HG03432 (cell line): Measurements from ENCODE around the gene TRIM14.
A peak's percentile ranks its signal among the peaks of the same experiment; 100 is the strongest.
"Not testable (repeated sequence)": the region's sequence is repeated elsewhere in the genome, so short reads cannot be mapped to it uniquely, and the experiment has no call there.

Source experiments
- ATAC-seq: cut with Tn5 transposase; IDR thresholded peaks from one replicate; pipeline ENCODE4 v1.9.1; 2021; ENCODE audit warnings: mild to moderate bottlenecking, moderate library complexity; ENCODE audit not compliant: unreplicated experiment

Gene TRIM14

GRCh38 chr9:98142925-98143481 is 24.0 kb upstream of the TRIM14 start:
- ATAC-seq = no peak

- no peak for ATAC-seq
These were observed 23.3 kb upstream of the TRIM14 start for GRCh38 chr9:98142182-98142907.

DNA sequence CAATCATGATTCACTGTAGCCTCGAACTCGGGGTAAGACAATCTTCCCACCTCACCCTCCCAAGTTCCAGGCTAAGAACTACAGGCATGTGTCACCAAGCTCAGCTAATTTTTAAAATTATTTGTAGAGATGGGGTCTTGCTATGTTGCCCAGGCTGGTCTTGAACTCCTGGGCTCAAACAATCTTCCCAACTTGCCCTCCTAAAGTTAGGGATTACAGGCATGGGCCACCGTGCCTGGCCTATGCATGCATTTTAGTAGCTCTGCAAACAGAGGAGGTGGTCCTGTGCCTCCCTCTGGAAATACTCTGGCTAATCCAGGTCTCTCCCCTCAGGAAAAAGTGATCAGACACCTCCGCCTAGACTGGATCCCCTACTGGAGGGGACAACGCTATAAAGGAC is 21.5 kb upstream of the TRIM14 start:
- ATAC-seq = no peak

DNA sequence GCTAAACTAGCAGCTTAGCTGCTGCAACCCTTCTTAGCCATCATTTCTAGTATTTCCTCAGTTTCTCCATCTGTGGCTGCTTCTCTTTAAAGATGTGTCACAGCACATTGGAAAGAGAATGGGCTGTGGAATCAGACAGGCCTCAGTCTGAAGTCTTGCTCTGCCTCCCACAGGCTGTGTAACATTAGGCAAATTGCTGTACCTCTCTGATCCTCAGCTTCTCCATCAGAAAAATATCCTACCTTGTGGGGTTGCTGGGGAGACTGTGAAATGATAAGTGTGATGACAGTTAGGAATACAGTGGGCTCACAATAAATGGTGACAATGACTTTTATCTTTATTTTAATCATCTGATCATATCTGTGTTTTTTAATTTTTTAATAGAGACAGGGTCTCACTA is 17.5 kb upstream of the TRIM14 start:
- no peak for ATAC-seq

- no peak for ATAC-seq
These were observed 16.9 kb upstream of the TRIM14 start for GRCh38 chr9:98135938-98136337.

GRCh38 chr9:98135558-98135934 is 16.5 kb upstream of the TRIM14 start:
- ATAC-seq = no peak

DNA sequence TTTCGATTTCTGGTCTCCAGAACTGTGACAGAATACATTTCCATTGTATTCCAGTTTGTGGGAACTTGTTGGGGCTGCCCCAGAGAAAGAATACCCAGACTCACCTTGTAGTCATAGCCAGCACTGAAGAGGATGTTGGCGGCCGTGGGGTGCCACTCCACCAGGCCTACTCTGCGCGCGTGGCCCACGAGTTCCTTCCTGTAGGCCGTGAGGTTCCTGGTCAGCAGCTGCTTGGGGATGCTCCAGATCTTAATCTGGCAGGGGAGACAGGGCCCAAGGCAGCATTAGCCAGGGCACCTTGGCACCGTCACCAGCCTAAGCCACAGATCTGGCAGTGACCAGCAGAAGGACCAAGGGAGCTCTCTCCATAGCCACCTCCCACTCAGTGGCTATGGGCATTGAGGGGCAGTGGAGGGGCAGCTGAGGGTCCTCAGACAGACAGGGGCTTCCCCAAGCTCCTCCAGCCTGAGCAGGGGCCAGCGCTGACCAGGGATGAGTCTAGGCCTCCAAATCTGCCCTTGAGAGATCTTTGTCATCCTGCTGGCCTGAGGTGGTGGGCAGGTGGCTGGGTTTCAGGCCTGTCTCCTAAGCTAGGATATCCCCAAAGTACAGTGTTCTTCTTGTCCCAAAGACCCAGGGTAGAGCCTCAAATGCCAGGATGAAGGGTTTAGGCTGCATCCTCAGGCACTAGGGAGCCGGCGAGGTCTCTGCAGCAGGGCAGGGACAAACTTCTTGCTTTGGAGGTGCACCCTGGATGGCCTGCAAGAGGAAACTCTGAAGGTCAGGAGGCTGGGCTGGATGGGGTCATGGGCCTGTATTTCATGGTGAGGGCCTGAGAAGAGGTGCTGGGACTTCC is 15.9 kb upstream of the TRIM14 start:
- no peak for ATAC-seq

- ATAC-seq = no peak
These were observed 14.0 kb upstream of the TRIM14 start for GRCh38 chr9:98132806-98133631.

DNA sequence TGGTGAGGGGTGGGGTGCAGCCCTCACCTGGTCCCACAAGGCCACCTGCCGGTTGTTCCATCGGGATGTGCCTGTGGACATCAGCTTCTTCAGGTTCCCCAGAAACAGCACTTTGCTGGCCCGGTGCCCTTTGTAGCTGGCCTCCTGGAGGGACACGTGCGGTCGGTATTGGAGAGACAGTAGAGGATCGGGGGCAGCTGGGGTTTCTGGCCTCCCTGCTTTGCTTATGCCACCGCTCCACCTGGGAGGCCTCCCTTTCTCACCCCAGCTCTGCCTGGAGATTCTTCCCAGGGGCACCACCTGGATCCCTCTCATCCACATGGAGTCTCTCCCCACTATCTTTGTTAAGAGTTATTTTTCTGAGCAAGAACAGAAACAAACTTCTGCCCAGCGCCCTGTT is 13.1 kb upstream of the TRIM14 start:
- ATAC-seq = no peak

DNA sequence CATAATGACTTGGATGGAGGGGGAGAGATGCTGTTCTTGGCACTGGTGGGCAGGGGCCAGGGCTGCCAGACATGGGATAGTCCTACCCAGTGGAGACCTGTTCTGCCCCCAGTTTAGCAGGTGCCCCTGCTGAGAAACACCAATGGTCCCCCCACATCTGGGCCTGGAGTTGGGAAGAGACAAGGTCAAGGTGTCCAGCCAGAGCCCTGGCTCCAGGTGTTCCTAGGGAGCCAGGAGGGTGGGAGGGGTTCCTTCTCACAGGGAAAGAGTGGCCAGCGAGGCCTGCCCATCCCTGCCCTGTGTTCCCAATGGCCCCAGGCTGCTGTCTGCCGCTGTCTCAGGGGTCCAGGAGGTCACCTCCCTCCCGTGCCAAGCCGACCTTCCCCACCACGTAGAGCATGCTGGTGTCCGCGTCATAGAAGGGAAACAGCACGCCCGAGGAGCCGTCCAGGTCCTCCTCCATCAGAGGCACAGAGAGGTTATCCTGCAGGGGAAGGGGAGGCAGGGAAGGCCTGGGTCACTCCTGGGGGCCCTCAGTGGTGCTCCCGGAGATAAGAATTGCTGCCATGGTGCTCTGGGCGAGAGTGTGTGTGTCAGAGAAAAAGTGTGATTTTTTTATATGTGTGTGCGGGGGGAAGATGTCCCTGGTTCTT is 11.7 kb upstream of the TRIM14 start:
- ATAC-seq = no peak

DNA sequence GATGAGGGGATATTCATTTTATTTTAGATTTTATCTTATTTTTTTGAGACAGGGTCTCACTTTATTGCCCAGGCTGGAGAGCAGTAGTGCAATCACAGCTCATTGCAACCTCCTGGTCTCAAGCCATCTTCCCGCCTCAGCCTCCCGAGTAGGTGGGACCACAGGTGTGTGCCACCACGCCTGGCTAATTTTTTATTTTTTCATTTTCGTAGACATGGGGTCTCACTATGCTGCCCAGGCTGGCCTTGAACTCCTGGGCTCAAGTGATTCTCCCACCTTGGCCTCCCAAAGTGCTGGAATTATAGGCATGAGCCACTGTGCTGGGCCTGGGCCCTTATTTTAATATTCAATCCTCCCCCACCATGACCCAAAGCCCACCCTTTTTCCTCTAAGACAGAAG is 11.0 kb upstream of the TRIM14 start:
- ATAC-seq = not testable (repeated sequence)

DNA sequence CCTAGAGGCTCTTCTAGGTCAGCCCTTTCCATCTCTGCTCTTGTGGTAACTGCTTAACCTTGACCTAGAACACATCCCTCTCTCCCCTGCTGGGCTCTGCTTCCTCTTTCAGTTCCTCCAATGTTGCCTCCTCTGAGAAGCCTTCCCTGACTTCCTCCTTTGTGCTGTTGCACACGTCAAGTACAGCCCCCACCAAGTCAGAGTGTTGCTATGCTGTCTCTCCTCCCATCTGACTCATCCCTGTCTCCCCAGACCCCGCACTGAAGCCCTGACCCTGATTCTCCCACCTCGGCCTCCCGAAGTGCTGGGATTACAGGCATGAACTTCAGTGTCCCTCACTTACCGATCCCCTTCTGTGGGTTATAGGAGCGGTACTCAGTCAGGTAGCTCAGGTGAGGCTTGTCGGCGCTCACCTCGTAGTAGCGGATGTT is 10.4 kb upstream of the TRIM14 start:
- ATAC-seq = peak; percentile 82

- ATAC-seq = no peak
These were observed 9.3 kb upstream of the TRIM14 start for GRCh38 chr9:98128316-98128715.

DNA sequence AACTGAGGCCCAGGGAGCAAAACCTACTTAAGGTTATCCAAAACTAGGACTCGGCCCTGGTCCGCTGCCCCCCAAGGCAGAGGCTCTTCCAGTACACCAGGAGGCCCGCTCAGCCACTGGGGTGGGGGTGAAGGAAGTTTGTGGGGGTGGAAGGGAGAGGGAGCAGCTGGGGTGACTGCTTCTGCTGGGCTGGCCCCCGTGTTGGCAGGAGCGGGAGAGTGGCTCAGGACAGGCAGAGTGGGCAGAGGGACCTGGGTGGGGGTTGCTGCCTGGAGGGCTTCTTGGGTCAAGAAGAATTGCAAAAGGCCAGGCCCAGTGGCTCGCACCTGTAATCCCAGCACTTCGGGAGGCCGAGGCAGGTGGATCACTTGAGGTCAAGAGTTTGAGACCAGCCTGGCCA is 8.2 kb upstream of the TRIM14 start:
- no peak for ATAC-seq

- ATAC-seq = no peak
These were observed 5.8 kb upstream of the TRIM14 start for GRCh38 chr9:98124637-98125426.

DNA sequence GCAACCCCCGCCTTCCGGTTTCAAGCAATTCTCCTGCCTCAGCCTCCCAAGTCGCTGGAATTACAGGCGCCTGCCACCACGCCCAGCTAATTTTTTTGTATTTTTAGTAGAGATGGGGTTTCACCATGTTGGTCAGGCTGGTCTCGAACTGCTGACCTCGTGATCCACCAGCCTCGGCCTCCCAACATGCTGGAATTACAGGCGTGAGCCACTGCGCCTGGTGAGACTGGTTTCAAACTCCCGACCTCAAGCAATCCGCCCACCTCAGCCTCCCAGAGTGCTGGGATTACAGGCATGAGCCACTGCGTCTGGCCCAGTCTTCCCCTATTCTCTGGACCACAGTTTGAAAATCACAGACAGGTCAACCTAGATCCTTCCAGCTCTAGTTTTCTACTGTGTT is 5.1 kb upstream of the TRIM14 start:
- not testable (repeated sequence) for ATAC-seq

- ATAC-seq = no peak
These were observed 2.0 kb upstream of the TRIM14 start for GRCh38 chr9:98121058-98121457.

DNA sequence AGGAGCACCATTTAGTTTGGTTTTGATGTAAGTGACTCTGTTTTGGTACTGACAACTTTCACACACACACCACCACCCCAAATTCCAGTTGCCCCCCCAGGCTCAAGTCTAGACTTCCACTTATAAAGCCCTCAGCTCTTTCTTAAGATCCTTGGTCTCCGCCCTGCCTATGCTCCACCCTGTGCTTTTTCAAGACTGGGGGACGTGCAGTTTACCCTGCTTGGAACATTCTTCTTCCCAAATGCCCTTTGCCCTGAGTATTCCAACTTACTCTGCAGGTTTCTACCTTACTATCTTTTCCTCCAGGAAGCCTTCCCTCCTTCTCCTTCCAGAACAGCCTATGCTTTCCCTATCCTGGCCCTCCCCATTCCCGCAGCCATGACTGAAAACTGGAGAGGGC is 1.5 kb upstream of the TRIM14 start:
- no peak for ATAC-seq

DNA sequence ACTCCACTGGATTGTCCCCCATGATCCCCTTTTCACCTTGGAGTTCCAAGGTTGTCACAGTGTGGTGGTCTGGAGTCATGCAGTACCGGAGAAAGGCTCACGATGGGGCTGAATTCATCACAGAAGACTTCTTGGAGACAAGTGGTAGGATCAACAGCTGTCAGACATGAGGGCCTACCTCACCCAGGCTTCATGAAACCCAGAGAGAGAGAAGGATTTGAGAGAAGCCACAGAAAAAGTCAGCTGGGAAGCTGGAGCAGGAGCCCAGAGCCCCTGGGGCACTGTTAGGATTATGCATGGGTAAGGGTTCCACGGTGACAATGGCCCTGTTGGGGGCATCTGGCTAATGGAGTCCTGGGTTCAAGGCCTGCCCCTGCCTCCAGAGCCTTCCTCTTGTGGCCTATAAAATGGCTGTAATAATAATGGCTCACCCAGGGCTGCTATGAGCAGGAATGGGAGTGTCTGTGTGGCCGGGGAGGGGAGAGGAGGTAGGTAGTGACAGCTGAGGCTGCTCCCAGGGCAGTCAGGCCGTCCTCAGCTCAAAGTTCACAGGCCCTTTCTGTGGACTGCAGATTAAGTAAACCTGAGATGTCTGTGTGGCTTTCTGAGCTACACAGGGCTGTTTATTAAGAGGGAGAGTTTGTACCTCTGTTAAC is 910 bp downstream of the TRIM14 start:
- ATAC-seq = peak; percentile 52
